HG03469 (cell line): ENCODE data around the gene TMEM208.

Experiments used
- ATAC-seq: cut with Tn5 transposase; IDR thresholded peaks from one replicate; pipeline ENCODE4 v1.9.1; 2021; ENCODE audit warnings: mild to moderate bottlenecking, moderate library complexity, moderate number of reproducible peaks; ENCODE audit not compliant: unreplicated experiment

TMEM208 gene

GRCh38 chr16:67226804-67227566, at the start of gene TMEM208:
Gene TMEM208 (plus strand): TSS chr16:67227130. CDS start chr16:67227219, 89 bp downstream.
- peak; percentile 77 for ATAC-seq

GRCh38 chr16:67177743-67178699, 48.9 kb upstream of the TMEM208 start:
- ATAC-seq, result no peak

GRCh38 chr16:67179421-67180080, 47.4 kb upstream of the TMEM208 start:
- no peak for ATAC-seq

- ATAC-seq, result no peak
Measured at GRCh38 chr16:67180166-67180565, 46.8 kb upstream of the TMEM208 start.

GRCh38 chr16:67181346-67181745, 45.6 kb upstream of the TMEM208 start:
- ATAC-seq, result no peak

GRCh38 chr16:67182288-67182687, 44.6 kb upstream of the TMEM208 start:
- no peak for ATAC-seq

- no peak for ATAC-seq
Measured at GRCh38 chr16:67183284-67183626, 43.7 kb upstream of the TMEM208 start.

- ATAC-seq, result peak; percentile 63
Measured at GRCh38 chr16:67183627-67184452, 43.1 kb upstream of the TMEM208 start, which contains the start of gene MATCAP1. Gene MATCAP1 (minus strand): TSS chr16:67183963. CDS start chr16:67180610, 3,353 bp downstream.

- ATAC-seq, result no peak
Measured at GRCh38 chr16:67184453-67184994, 42.4 kb upstream of the TMEM208 start.

GRCh38 chr16:67184995-67185650, 41.8 kb upstream of the TMEM208 start:
- no peak for ATAC-seq

GRCh38 chr16:67185651-67186134, 41.2 kb upstream of the TMEM208 start:
- ATAC-seq, result no peak

- no peak for ATAC-seq
Measured at GRCh38 chr16:67186550-67186950, 40.4 kb upstream of the TMEM208 start.

- no peak for ATAC-seq
Measured at GRCh38 chr16:67187175-67187890, 39.6 kb upstream of the TMEM208 start.

GRCh38 chr16:67188323-67188722, 38.6 kb upstream of the TMEM208 start:
- no peak for ATAC-seq

GRCh38 chr16:67188798-67189197, 38.1 kb upstream of the TMEM208 start:
- ATAC-seq, result no peak

- ATAC-seq, result no peak
Measured at GRCh38 chr16:67190041-67190440, 36.9 kb upstream of the TMEM208 start, which contains the start of gene EXOC3L1. Gene EXOC3L1 (minus strand): TSS chr16:67190136. CDS start chr16:67189676, 460 bp downstream.

GRCh38 chr16:67190448-67191399, 36.2 kb upstream of the TMEM208 start:
- no peak for ATAC-seq
